ENCODE results near the gene DPM1.
A peak's percentile ranks its signal among the peaks of the same experiment; 100 is the strongest.

Gene DPM1

GRCh38 chr20:50932016-50932485 is 26.3 kb downstream of the DPM1 start:
- Histone ChIP-seq H3K27me3 (ENCODE audit: control insufficient read depth, low read length) (no peaks in the 10 kb centered on the region), H3K9me3 (ENCODE audit: control insufficient read depth, insufficient read depth, low read length) (no peaks in the 10 kb centered on the region), H3F3A (ENCODE audit: control insufficient read depth, insufficient read depth) (peaks cover 36% of the 10 kb centered on the region), H3K4me2 (ENCODE audit: low read length) (peak overlapping the region; percentile 60), H4K20me1 (ENCODE audit: control insufficient read depth, insufficient read depth, low read depth, low read length) (peaks cover 19% of the 10 kb centered on the region), H3K79me2 (ENCODE audit: control insufficient read depth, low read length) (peaks cover 42% of the 10 kb centered on the region), H3K4me3 (ENCODE audit: low read length) (peak overlapping the region; percentile 68), H3K36me3 (ENCODE audit: control insufficient read depth, low read length) (peaks cover 83% of the 10 kb centered on the region), H3K9me2 (replicated peaks; ENCODE audit: control insufficient read depth, low read length) (no peaks in the 10 kb centered on the region), H3K4me1 (ENCODE audit: control insufficient read depth, low read length) (peaks cover 36% of the 10 kb centered on the region), H3K27ac (ENCODE audit: low read depth, low read length) (peak overlapping the region; percentile 73)
- no peak for TF ChIP-seq EZH2phosphoT487 (IDR thresholded peaks at IDR 0.05; ENCODE audit: borderline replicate concordance, low read length)
- TF ChIP-seq CTCF (IDR thresholded peaks at IDR 0.05; ENCODE audit: low read depth, low read length, poor library complexity, severe bottlenecking): no peak

- H3K9me2 ChIP-seq (replicated peaks; ENCODE audit: control insufficient read depth, low read length): no peaks in the 10 kb centered on the region
- H3K36me3 ChIP-seq (ENCODE audit: control insufficient read depth, low read length): peaks cover 83% of the 10 kb centered on the region
- H3K79me2 ChIP-seq (ENCODE audit: control insufficient read depth, low read length): peaks cover 48% of the 10 kb centered on the region
- H3K4me2 ChIP-seq (ENCODE audit: low read length): peak within 1 kb of the TSS; percentile 60
- H3F3A ChIP-seq (ENCODE audit: control insufficient read depth, insufficient read depth): peaks cover 34% of the 10 kb centered on the region
- H3K4me3 ChIP-seq (ENCODE audit: low read length): peak within 1 kb of the TSS; percentile 85
- no peaks in the 10 kb centered on the region for H3K27me3 ChIP-seq (ENCODE audit: control insufficient read depth, low read length)
- no peaks in the 10 kb centered on the region for H3K9me3 ChIP-seq (ENCODE audit: control insufficient read depth, insufficient read depth, low read length)
- H3K4me1 ChIP-seq (ENCODE audit: control insufficient read depth, low read length): peaks cover 40% of the 10 kb centered on the region
- H3K27ac ChIP-seq (ENCODE audit: low read depth, low read length): peak within 1 kb of the TSS; percentile 82
- H4K20me1 ChIP-seq (ENCODE audit: control insufficient read depth, insufficient read depth, low read depth, low read length): peaks cover 19% of the 10 kb centered on the region
- no peak for TF ChIP-seq EZH2phosphoT487 (IDR thresholded peaks at IDR 0.05; ENCODE audit: borderline replicate concordance, low read length)
- peak; percentile 76 for TF ChIP-seq CTCF (IDR thresholded peaks at IDR 0.05; ENCODE audit: low read depth, low read length, poor library complexity, severe bottlenecking)
These were observed 26.9 kb downstream of the DPM1 start, which contains the start of gene ADNP for GRCh38 chr20:50931306-50932015. Gene ADNP (minus strand): TSS chr20:50931437. CDS start chr20:50903996, 27,441 bp downstream.

- peaks cover 53% of the 10 kb centered on the region for H3K79me2 ChIP-seq (ENCODE audit: control insufficient read depth, low read length)
- peak overlapping the region; percentile 68 for H3K4me3 ChIP-seq (ENCODE audit: low read length)
- H3K9me2 ChIP-seq (replicated peaks; ENCODE audit: control insufficient read depth, low read length): no peaks in the 10 kb centered on the region
- TF ChIP-seq EZH2phosphoT487 (IDR thresholded peaks at IDR 0.05; ENCODE audit: borderline replicate concordance, low read length): no peak
- H3F3A ChIP-seq (ENCODE audit: control insufficient read depth, insufficient read depth): peaks cover 33% of the 10 kb centered on the region
- peaks cover 20% of the 10 kb centered on the region for H4K20me1 ChIP-seq (ENCODE audit: control insufficient read depth, insufficient read depth, low read depth, low read length)
- H3K27ac ChIP-seq (ENCODE audit: low read depth, low read length): peak overlapping the region; percentile 73
- no peak overlapping the region for H3K4me2 ChIP-seq (ENCODE audit: low read length)
- peaks cover 44% of the 10 kb centered on the region for H3K4me1 ChIP-seq (ENCODE audit: control insufficient read depth, low read length)
- H3K27me3 ChIP-seq (ENCODE audit: control insufficient read depth, low read length): no peaks in the 10 kb centered on the region
- H3K36me3 ChIP-seq (ENCODE audit: control insufficient read depth, low read length): peaks cover 82% of the 10 kb centered on the region
- no peaks in the 10 kb centered on the region for H3K9me3 ChIP-seq (ENCODE audit: control insufficient read depth, insufficient read depth, low read length)
These were observed 27.4 kb downstream of the DPM1 start for GRCh38 chr20:50930976-50931305.
